NCI-H526 (cell line): ENCODE data around the gene PROK1.
A peak's percentile ranks its signal among the peaks of the same experiment; 100 is the strongest.

Experiments used
- DNase-seq, 2 experiments: peaks; one replicate each; lab custom pipeline; 2025; lab: John Stamatoyannopoulos, UW

Gene PROK1

GRCh38 chr1:110488867-110489266 lies 37.9 kb downstream of the PROK1 start:
- no peak for DNase-seq

GRCh38 chr1:110489406-110489805 lies 38.5 kb downstream of the PROK1 start:
- no peak for DNase-seq

- DNase-seq: no peak
These were observed 39.1 kb downstream of the PROK1 start for GRCh38 chr1:110489973-110490542.

- no peak for DNase-seq
These were observed 40.0 kb downstream of the PROK1 start for GRCh38 chr1:110490791-110491451.

GRCh38 chr1:110492573-110492972 lies 41.6 kb downstream of the PROK1 start:
- no peak for DNase-seq

- no peak for DNase-seq
These were observed 42.2 kb downstream of the PROK1 start for GRCh38 chr1:110493059-110493699.

- no peak for DNase-seq
These were observed 43.1 kb downstream of the PROK1 start for GRCh38 chr1:110494036-110494435.

- DNase-seq: no peak
These were observed 43.8 kb downstream of the PROK1 start for GRCh38 chr1:110494522-110495406.

- peak; percentile 48 to 91 for DNase-seq
These were observed 45.1 kb downstream of the PROK1 start for GRCh38 chr1:110495926-110496600.

- DNase-seq: no peak
These were observed 47.3 kb downstream of the PROK1 start for GRCh38 chr1:110498270-110498669.

GRCh38 chr1:110501488-110502132 lies 50.7 kb downstream of the PROK1 start:
- DNase-seq: no peak

GRCh38 chr1:110502402-110503151 lies 51.6 kb downstream of the PROK1 start:
- DNase-seq: no peak

GRCh38 chr1:110503471-110503870 lies 52.5 kb downstream of the PROK1 start:
- DNase-seq: no peak

GRCh38 chr1:110504226-110504625 lies 53.3 kb downstream of the PROK1 start:
- no peak for DNase-seq

GRCh38 chr1:110505596-110505995 lies 54.6 kb downstream of the PROK1 start:
- no peak for DNase-seq

GRCh38 chr1:110506541-110506940 lies 55.6 kb downstream of the PROK1 start:
- DNase-seq: no peak
